Right atrium auricular region (tissue), 2 donors: ENCODE results near the gene NOTCH4. TPM values are rescaled to one million over a fixed set of nuclear protein-coding genes. Genes with fewer than 3 reads are reported as not detected.
A peak's percentile ranks its signal among the peaks of the same experiment; 100 is the strongest.

Source experiments
- DNase-seq: peaks from one replicate; pipeline ENCODE4 v3.0.0-alpha.2; 2019; ENCODE audit warnings: low spot score
- H3K27ac ChIP-seq, 2 donors: fragments of 200-600 bp; sonication (generic); 1 replicate in 1 of 2; 2 replicates in 1 of 2; pipeline ENCODE4 v1.5.1; 2016 to 2019
- H3K27me3 ChIP-seq, 2 donors: fragments of 200-600 bp; sonication (generic); one replicate each; pipeline versions ENCODE4 v1.5.1 to v1.6.0; 2017 to 2019
- H3K36me3 ChIP-seq: fragments of 200-600 bp; sonication (generic); one replicate; pipeline ENCODE4 v1.5.1; 2016
- H3K4me1 ChIP-seq, 2 donors: fragments of 200-600 bp; sonication (generic); one replicate each; pipeline versions ENCODE4 v1.5.1 to v1.6.0; 2017 to 2019
- H3K4me3 ChIP-seq, 2 donors: fragments of 200-600 bp; sonication (generic); 1 replicate in 1 of 2; 2 replicates in 1 of 2; pipeline ENCODE4 v1.5.1; 2017 to 2019; ENCODE audit warnings: mild to moderate bottlenecking in 1 of 2, moderate library complexity in 1 of 2
- H3K9me3 ChIP-seq, 2 donors: fragments of 200-600 bp; sonication (generic); one replicate each; pipeline ENCODE4 v1.5.1; 2019
- CTCF ChIP-seq, 2 donors: fragments of 200-600 bp; sonication (generic); IDR thresholded peaks; one replicate each; pipeline ENCODE4 v1.5.1; 2019; ENCODE audit warnings: antibody characterized with exemption in 2 of 2
- total RNA-seq, 2 donors: library from RNA; depleted of rRNA; stranded (reverse); fragments of >200 nt; gene quantifications; one replicate each; pipeline ENCODE4 v1.1.0, GENCODE V29; 2016

NOTCH4 gene
- total RNA-seq, 2 donors from 2014 or later: 16.2 to 22.5 TPM

- peak; percentile 92 for DNase-seq
- Histone ChIP-seq H3K9me3 (no peaks in the 10 kb centered on the region), H3K4me3 (peak within 1 kb of the TSS; percentile 71 to 72), H3K27me3 (no peaks in the 10 kb centered on the region), H3K36me3 (peaks cover 33% of the 10 kb centered on the region), H3K4me1 (peaks cover 0 to 36% of the 10 kb centered on the region in 2 donors), H3K27ac (peak within 1 kb of the TSS; percentile 90 to 92)
- no peak for TF ChIP-seq CTCF (IDR thresholded peaks at IDR 0.05)
Measured at GRCh38 chr6:32153564-32154513, 70.0 kb downstream of the NOTCH4 start, which contains the start of gene PPT2. PPT2 (plus strand) TSS chr6:32154141; CDS start chr6:32154595, 454 bp downstream.

GRCh38 chr6:32152769-32153563, 70.9 kb downstream of the NOTCH4 start:
- H3K4me3 ChIP-seq: peak overlapping the region; percentile 71 to 72
- peaks cover 0 to 36% of the 10 kb centered on the region in 2 donors for H3K4me1 ChIP-seq
- H3K27ac ChIP-seq: peak overlapping the region; percentile 90 to 92
- no peak for TF ChIP-seq CTCF (IDR thresholded peaks at IDR 0.05)
- peaks cover 24% of the 10 kb centered on the region for H3K36me3 ChIP-seq
- no peak for DNase-seq
- H3K9me3 ChIP-seq: no peaks in the 10 kb centered on the region
- no peaks in the 10 kb centered on the region for H3K27me3 ChIP-seq

GRCh38 chr6:32151863-32152768, 71.8 kb downstream of the NOTCH4 start, which contains the start of gene PRRT1:
PRRT1 (minus strand) TSS chr6:32151939; CDS start chr6:32151827, 112 bp downstream.
- Histone ChIP-seq H3K27ac (peak within 1 kb of the TSS; percentile 90 to 92), H3K36me3 (peaks cover 15% of the 10 kb centered on the region), H3K27me3 (no peaks in the 10 kb centered on the region), H3K4me1 (peaks cover 0 to 36% of the 10 kb centered on the region in 2 donors), H3K9me3 (no peaks in the 10 kb centered on the region), H3K4me3 (peak within 1 kb of the TSS; percentile 23 to 71)
- no peak for TF ChIP-seq CTCF (IDR thresholded peaks at IDR 0.05)
- no peak for DNase-seq

GRCh38 chr6:32151181-32151862, 72.5 kb downstream of the NOTCH4 start:
- peak overlapping the region; percentile 90 to 92 for H3K27ac ChIP-seq

More at GRCh38 chr6:32151181-32151862, 72.5 kb downstream of the NOTCH4 start:
- TF ChIP-seq CTCF (IDR thresholded peaks at IDR 0.05): no peak
- H3K4me1 ChIP-seq: peaks cover 0 to 36% of the 10 kb centered on the region in 2 donors
- DNase-seq: no peak
- no peaks in the 10 kb centered on the region for H3K27me3 ChIP-seq
- H3K4me3 ChIP-seq: peak overlapping the region; percentile 23 to 71
- no peaks in the 10 kb centered on the region for H3K9me3 ChIP-seq
- H3K36me3 ChIP-seq: peaks cover 7% of the 10 kb centered on the region
